B cell (primary cell): Measurements from ENCODE around the gene PGM5.
"Not testable (repeated sequence)": the region's sequence is repeated elsewhere in the genome, so short reads cannot be mapped to it uniquely, and the experiment has no call there.

Experiments used
- EZH2 ChIP-seq: IDR thresholded peaks from 2 replicates; pipeline ENCODE4 v1.6.1; 2012; ENCODE audit warnings: borderline replicate concordance, low read depth, mild to moderate bottlenecking, moderate library complexity, low read length; ENCODE audit not compliant: insufficient read depth, poor library complexity, severe bottlenecking
- TF ChIP-seq, protein P1 (sequence below): fragments of 200-600 bp; IDR thresholded peaks from one replicate; pipeline ENCODE4 v1.8.0; 2022; ENCODE audit warnings: antibody characterized with exemption, mild to moderate bottlenecking

DNA sequence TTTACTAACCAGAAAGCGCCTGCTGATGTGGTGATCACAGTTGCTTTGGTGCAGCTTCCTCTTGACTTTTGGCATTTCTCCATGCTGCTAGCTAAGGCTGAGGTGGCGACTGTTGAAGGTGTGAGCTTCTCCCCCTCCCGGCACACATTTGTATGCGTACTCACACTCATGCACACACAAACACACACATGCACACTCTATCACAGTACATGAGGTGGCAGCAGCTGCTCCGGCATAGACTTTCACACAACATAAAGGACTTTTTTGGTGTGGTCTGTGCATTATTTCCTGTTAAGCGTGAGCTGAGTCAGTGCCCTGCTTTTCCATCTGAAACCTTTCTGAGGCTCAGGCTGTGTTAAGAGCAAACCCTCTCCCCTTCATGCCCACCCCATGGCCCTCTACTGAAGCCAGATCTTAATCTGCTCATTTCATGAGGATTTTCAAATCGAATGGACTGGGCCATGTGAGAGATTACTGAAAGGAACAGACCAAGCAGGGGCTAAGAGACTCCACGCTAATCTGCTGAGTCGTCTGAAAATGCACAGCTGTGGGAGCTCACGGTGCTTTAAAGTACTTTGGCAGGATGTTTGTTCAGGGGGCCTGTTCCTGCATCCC is 10.6 kb downstream of the PGM5 start:
- TF ChIP-seq, protein P1, sequence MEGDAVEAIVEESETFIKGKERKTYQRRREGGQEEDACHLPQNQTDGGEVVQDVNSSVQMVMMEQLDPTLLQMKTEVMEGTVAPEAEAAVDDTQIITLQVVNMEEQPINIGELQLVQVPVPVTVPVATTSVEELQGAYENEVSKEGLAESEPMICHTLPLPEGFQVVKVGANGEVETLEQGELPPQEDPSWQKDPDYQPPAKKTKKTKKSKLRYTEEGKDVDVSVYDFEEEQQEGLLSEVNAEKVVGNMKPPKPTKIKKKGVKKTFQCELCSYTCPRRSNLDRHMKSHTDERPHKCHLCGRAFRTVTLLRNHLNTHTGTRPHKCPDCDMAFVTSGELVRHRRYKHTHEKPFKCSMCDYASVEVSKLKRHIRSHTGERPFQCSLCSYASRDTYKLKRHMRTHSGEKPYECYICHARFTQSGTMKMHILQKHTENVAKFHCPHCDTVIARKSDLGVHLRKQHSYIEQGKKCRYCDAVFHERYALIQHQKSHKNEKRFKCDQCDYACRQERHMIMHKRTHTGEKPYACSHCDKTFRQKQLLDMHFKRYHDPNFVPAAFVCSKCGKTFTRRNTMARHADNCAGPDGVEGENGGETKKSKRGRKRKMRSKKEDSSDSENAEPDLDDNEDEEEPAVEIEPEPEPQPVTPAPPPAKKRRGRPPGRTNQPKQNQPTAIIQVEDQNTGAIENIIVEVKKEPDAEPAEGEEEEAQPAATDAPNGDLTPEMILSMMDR = not testable (repeated sequence)
- not testable (repeated sequence) for TF ChIP-seq EZH2
